Stimulated activated naive B cell treated with anti-CD40 and anti-IgM and Interleukin-4, amounts not matched to agents 10 μg/mL and 1 μg/mL and 100 μg/mL, for 72 hours (primary cell): ENCODE measurements around the gene MYO1E.
A peak's percentile ranks its signal among the peaks of the same experiment; 100 is the strongest.
"Not testable (repeated sequence)": the region's sequence is repeated elsewhere in the genome, so short reads cannot be mapped to it uniquely, and the experiment has no call there.

ENCODE experiments used
- ATAC-seq, 2 donors: fragments of 150-1000 bp; cut with Tn5 transposase; replicated peaks; 2 replicates each; pipeline ENCODE4 v1.10.0; 2021; ENCODE audit warnings: moderate library complexity in 1 of 2
- DNase-seq: peaks from one replicate; pipeline ENCODE4 v3.0.0; 2021
- H3K27ac Mint-ChIP-seq: one replicate; pipeline ENCODE4 v1.8.0; 2022; ENCODE audit warnings: mild to moderate bottlenecking, mixed read lengths
- H3K27me3 Mint-ChIP-seq, 2 donors: one replicate each; pipeline ENCODE4 v1.8.0; 2022; ENCODE audit warnings: mixed read lengths in 2 of 2
- H3K36me3 Mint-ChIP-seq, 2 donors: one replicate each; pipeline ENCODE4 v1.8.0; 2022; ENCODE audit warnings: mixed read lengths in 2 of 2, mild to moderate bottlenecking in 1 of 2
- H3K4me1 Mint-ChIP-seq, 2 donors: one replicate each; pipeline ENCODE4 v1.8.0; 2022; ENCODE audit warnings: mixed read lengths in 2 of 2, mild to moderate bottlenecking in 1 of 2
- H3K4me3 Mint-ChIP-seq, 2 donors: one replicate each; pipeline ENCODE4 v1.8.0; 2022; ENCODE audit warnings: mild to moderate bottlenecking in 2 of 2, mixed read lengths in 2 of 2, moderate library complexity in 1 of 2
- H3K9me3 Mint-ChIP-seq, 2 donors: one replicate each; pipeline ENCODE4 v1.8.0; 2022; ENCODE audit warnings: mixed read lengths in 2 of 2, mild to moderate bottlenecking in 1 of 2

MYO1E gene

DNA sequence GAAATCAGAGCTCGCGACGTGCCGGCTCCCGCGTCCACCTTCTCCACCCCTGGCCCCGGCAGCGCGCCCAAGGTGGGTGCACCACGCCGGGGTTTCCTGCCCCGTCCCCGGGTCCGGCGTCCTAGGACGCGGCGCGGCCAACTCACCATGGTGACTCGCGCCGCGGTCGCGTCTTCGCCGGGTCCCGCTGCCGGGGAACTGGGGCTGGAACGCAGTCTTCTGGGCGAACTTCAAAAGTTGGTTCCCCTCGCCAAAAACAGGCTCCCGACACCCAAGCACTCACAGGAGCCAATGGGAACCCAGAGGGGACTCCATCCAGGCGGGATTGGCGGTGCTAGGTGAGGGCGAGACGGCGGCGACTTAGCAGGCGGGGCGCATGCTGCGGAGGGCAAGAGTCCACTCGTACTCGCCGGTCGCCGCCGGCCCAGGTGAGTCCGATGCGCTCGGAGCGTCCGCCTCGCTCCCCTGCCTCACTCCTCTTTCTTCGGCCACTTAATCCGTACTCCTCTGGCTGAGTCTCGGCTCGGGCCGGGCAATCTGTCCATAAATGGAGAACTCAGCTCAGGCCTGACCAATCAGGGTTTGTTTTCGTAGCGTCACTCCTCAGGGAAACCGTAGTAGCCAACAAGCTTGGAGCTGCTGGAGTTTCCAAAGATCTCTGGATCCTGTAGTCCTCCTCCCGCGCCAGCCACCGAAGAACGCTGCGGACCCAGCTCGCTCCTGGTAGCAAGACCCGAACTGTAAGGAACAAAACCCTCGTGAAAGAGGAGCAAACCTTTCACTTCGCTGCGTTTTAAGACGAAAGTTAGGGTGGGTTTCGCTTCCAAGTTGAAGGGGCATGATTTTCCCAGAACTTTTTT lies at the start of gene MYO1E:
MYO1E (minus strand) TSS at position 520 of the 860 bp plus-strand sequence; CDS start at position 149, 371 bp downstream.
- Mint-ChIP-seq H3K4me1 (peaks cover 25 to 75% of the 10 kb centered on the region in 2 donors), H3K36me3 (peaks cover 15 to 34% of the 10 kb centered on the region in 2 donors), H3K4me3 (peak within 1 kb of the TSS; percentile 92 to 94), H3K27me3 (no peaks in the 10 kb centered on the region), H3K27ac (peak within 1 kb of the TSS; percentile 95), H3K9me3 (no peaks in the 10 kb centered on the region)
- DNase-seq = peak; percentile 59
- ATAC-seq = peak; percentile 73 to 75

DNA sequence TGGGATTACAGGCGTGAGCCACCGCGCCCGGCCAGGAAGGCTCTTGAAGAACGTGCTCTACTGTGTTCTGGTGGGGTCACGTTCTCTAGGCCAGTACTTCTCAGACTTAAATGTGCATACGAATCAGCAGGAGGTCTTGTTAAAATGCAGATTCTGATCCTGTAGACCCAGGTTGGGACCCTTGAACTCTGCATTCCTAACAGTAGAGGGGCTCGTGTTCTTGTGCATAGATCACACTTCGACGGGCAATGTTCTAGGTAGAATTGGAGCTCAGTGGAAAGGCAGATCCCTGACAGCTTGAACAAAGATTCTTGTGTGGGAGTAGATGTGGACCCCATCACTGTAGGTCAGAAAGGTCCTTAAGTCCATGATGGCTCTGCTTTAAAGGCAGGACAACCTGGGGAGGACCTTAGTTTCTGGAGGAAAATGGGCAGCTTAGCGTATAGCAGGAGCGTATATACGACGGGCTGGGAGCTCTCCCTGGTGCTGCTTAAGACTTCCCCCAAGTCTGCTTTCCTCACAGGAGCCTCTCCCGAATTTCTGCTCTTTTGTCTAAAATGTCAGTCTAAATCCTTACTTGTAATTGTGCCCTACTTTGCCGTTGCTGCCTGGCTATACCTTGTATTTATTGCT lies 48.4 kb upstream of the MYO1E start:
- no peak overlapping the region for H3K27ac Mint-ChIP-seq
- H3K27me3 Mint-ChIP-seq = no peaks in the 10 kb centered on the region
- H3K4me3 Mint-ChIP-seq = no peak overlapping the region
- no peak for DNase-seq
- no peaks in the 10 kb centered on the region for H3K9me3 Mint-ChIP-seq
- peaks cover 39 to 65% of the 10 kb centered on the region in 2 donors for H3K4me1 Mint-ChIP-seq
- ATAC-seq = no peak
- H3K36me3 Mint-ChIP-seq = no peaks in the 10 kb centered on the region

DNA sequence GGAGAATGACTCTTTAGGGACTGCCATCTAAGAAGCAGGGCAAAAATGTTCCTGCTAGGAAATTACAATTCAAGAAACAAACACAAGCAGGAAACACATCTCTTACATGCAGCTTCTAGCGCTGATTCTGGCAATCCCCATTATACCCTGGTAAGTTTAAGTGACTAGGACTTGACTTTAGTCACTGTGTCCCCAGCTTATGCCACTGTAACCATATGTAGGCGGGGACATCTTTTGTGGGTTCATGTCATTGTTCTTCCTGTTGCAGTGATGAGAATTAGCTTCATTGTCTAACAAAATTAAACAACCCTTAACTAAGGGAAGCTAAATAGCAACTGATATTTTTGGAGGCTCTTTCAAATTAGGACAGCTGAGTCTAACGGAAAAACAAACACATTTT lies 47.4 kb upstream of the MYO1E start:
- peak; percentile 53 to 63 for ATAC-seq
- DNase-seq = no peak
- Mint-ChIP-seq H3K36me3 (no peaks in the 10 kb centered on the region), H3K27ac (no peak overlapping the region), H3K4me3 (no peak overlapping the region), H3K4me1 (peaks cover 39 to 75% of the 10 kb centered on the region in 2 donors), H3K27me3 (no peaks in the 10 kb centered on the region), H3K9me3 (no peaks in the 10 kb centered on the region)

DNA sequence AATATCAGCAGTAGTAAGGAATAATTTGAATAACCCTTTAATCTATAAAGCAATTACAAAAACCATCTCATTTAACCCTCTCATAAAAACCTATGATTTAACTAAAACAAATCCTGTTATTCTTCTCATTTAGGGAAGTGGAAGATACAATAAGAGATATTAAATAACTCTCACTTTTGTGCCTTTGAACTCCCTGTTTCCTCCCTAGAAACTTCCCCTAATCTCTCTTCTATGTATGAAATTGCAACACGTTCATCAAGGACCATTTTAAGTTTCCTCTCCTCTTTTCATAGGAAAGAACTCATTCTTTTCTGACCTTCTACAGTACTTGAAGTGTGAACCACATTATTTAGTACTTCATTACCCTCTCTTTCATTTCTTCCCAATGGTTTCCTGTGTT lies 46.5 kb upstream of the MYO1E start:
- H3K4me1 Mint-ChIP-seq = peaks cover 36 to 76% of the 10 kb centered on the region in 2 donors
- peak overlapping the region; percentile 27 for H3K27ac Mint-ChIP-seq
- H3K4me3 Mint-ChIP-seq = peak overlapping the region in 1 of 2 donors; percentile 4
- no peaks in the 10 kb centered on the region for H3K9me3 Mint-ChIP-seq
- DNase-seq (no peak), ATAC-seq (peak; percentile 7 to 25)
- no peaks in the 10 kb centered on the region for H3K36me3 Mint-ChIP-seq
- H3K27me3 Mint-ChIP-seq = no peaks in the 10 kb centered on the region

DNA sequence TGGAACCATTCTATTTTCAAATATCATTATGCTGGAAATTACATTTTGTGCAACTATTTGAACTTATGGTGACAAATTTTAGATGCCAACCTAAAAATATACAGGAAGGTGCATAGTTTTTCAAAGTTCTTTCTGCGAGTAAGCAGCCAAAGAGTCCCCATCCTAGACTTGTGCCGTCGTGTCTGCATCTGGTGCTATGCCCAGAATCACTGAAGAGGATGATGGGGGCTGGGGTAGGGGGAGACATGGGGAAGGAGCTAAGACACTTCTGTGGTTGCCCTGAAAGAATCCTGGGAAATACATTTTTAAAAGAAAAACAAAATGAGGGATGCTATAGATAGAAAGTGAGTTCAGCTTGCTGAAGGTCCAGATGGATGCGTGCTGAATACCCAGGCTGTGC lies 44.1 kb upstream of the MYO1E start:
- no peak overlapping the region for H3K27ac Mint-ChIP-seq

DNA sequence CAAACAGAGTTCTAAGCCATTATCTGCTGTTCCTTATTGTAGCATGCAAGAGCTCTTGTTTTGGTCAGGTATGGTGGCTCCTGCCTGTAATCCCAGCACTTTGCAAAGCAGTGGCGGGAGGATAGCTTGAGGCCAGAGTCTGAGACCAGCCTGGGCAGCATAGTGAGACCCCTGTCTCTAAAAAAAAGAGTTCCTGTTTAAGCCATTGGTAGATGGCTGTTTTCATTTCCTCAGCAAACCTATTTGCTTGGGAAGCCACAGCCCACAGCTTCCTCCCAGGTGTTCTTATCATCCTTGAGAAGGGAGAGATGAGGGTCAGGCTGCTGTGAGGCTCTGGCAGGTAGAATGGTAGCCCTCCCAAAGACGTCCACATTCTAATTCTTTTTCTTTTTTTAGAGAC lies 40.9 kb upstream of the MYO1E start:
- Mint-ChIP-seq H3K4me3 (peak overlapping the region in 1 of 2 donors; percentile 2), H3K27me3 (no peaks in the 10 kb centered on the region), H3K4me1 (peaks cover 52 to 93% of the 10 kb centered on the region in 2 donors), H3K9me3 (no peaks in the 10 kb centered on the region), H3K27ac (peak overlapping the region; percentile 98), H3K36me3 (peaks cover 0 to 6% of the 10 kb centered on the region in 2 donors)
- DNase-seq = no peak
- no peak for ATAC-seq

More for the DNA sequence above, 44.1 kb upstream of the MYO1E start:
- Mint-ChIP-seq H3K4me3 (no peak overlapping the region), H3K9me3 (no peaks in the 10 kb centered on the region), H3K4me1 (peaks cover 51 to 94% of the 10 kb centered on the region in 2 donors), H3K36me3 (peaks cover 0 to 3% of the 10 kb centered on the region in 2 donors), H3K27me3 (no peaks in the 10 kb centered on the region)
- no peak for ATAC-seq
- DNase-seq = no peak

DNA sequence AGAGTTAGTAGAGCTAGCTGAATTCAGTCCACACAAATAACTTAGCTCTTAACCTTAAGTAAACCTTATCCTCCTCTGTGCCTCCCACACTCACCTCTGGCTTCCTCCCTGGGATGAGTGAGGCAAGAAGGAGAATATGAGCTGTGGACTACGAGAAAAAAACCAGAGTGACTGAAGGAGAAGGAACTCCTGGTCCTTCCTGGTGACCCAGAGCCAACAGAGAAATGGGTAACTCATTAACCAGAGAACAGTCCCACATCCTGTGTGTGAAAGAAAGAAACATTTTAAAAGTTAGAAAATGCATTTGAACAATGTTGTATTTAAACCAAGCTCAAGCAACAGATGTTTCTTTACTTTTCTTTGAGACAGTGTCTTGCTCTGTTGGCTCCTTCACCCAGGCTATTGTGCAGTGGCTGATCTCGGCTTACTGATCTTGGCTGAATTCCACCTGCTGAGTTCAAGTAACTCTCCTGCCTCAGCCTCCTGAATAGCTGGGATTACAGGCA lies 37.8 kb upstream of the MYO1E start:
- peak overlapping the region; percentile 56 to 59 for H3K4me3 Mint-ChIP-seq
- H3K9me3 Mint-ChIP-seq = no peaks in the 10 kb centered on the region
- peaks cover 0 to 9% of the 10 kb centered on the region in 2 donors for H3K36me3 Mint-ChIP-seq
- ATAC-seq (no peak), DNase-seq (no peak)
- H3K4me1 Mint-ChIP-seq = peaks cover 65 to 92% of the 10 kb centered on the region in 2 donors
- peak overlapping the region; percentile 98 for H3K27ac Mint-ChIP-seq
- H3K27me3 Mint-ChIP-seq = no peaks in the 10 kb centered on the region

DNA sequence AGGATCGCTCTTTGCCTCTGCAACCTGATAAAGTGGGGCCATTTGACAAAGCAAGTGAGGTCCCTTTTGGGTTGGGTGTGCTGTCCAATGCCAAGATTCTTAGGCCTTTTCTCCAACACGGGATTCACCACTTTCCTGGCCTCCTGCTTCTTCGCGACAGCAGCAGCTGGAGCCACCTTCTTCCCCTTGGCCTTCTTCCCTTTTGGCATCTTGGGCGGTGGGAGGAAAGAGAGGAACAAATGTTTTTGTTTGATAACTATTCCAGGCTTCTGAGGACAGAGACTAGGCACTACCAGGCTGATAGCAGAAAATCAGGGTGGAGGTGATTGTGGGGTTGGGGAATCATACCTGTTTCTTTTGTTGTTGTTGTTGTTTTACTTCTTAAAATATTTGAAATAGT lies 35.3 kb upstream of the MYO1E start:
- Mint-ChIP-seq H3K36me3 (peaks cover 4 to 13% of the 10 kb centered on the region in 2 donors), H3K9me3 (no peaks in the 10 kb centered on the region), H3K4me1 (peaks cover 62 to 92% of the 10 kb centered on the region in 2 donors), H3K27me3 (no peaks in the 10 kb centered on the region), H3K4me3 (peak overlapping the region; percentile 31 to 79), H3K27ac (peak overlapping the region; percentile 93)
- ATAC-seq (no peak), DNase-seq (no peak)

DNA sequence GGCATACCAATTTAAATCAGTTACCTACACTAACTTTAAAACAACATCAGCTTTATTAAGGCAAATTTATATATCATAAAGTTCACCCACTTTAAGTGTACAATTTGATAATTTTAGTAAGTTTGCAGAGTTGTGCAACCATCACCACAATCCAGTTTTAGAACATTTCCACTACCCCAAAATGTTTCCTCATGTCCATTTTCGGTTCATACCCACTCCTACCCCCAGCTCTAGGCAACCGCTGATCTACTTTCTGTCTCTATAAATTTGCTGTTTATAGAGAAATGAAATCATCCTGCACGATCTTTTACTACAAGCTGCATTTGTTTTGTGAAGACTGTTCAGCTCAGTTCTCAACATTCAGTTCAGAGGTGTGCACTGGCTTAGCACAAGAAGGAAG lies 33.8 kb upstream of the MYO1E start:
- H3K27ac Mint-ChIP-seq = peak overlapping the region; percentile 93
- DNase-seq = no peak
- H3K4me1 Mint-ChIP-seq = peaks cover 54 to 84% of the 10 kb centered on the region in 2 donors
- peak; percentile 71 to 79 for ATAC-seq
- H3K27me3 Mint-ChIP-seq = no peaks in the 10 kb centered on the region
- H3K9me3 Mint-ChIP-seq = no peaks in the 10 kb centered on the region
- peaks cover 4 to 12% of the 10 kb centered on the region in 2 donors for H3K36me3 Mint-ChIP-seq
- peak overlapping the region; percentile 73 to 79 for H3K4me3 Mint-ChIP-seq

DNA sequence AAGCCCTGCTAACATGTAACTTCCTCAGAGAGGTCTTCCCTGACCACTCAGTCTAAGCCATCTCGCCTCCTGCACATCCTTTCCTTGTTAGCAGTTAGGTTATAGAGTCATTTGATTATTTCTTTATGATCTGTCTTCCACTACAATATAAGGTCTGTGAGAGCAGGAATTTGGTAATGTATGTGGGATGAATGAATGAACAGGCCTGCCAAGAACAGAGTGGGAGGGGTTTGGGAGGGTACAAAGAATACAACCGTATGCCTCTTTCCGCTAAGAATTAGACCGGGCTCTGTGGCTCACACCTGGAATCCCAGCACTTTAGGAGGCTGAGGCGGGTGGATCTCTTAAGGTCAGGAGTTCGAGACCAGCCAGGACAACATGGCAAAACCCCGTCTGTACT lies 32.4 kb upstream of the MYO1E start:
- ATAC-seq = no peak
- DNase-seq = no peak
- H3K27me3 Mint-ChIP-seq = no peaks in the 10 kb centered on the region
- no peaks in the 10 kb centered on the region for H3K9me3 Mint-ChIP-seq
- peaks cover 54 to 84% of the 10 kb centered on the region in 2 donors for H3K4me1 Mint-ChIP-seq
- H3K36me3 Mint-ChIP-seq = peaks cover 4 to 12% of the 10 kb centered on the region in 2 donors
- no peak overlapping the region for H3K4me3 Mint-ChIP-seq
- no peak overlapping the region for H3K27ac Mint-ChIP-seq

DNA sequence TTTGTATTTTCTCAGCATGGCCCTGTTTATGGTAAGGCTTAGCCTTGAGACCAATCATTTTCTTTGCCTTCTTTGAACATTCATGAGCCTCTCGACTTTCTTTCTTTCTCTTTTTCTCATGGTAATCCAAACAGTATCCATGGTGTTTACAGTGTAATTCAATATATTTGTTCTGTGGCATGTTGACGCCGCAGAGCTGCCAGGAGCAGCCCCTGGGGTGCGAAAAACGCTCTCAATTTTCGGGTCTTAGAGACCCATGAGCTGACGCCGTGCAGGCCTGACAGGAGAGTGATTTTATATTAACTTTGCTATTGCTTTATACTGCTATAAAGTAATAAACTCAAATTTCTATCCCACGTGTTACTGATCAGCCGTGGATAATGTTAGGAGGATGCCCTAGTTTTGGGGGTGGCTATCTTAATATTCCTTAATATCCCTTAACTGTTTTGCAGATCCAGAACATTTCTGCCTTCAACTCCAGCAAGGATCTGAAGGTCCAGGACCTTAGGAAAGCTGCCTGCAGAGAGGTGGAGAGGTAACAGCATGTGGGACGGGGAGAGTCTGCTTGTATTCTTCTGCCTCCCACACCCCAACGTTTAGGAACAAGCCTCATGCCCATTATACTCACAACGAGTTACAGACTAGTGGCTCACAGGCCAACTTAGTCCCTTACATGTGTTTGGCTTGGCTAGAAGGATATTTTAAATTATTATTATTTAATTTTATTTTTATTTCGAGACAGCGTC lies 29.3 kb upstream of the MYO1E start:
- H3K4me1 Mint-ChIP-seq = peaks cover 58 to 87% of the 10 kb centered on the region in 2 donors
- H3K27me3 Mint-ChIP-seq = no peaks in the 10 kb centered on the region
- ATAC-seq (no peak), DNase-seq (no peak)
- H3K4me3 Mint-ChIP-seq = peak overlapping the region in 1 of 2 donors; percentile 40
- peak overlapping the region; percentile 81 for H3K27ac Mint-ChIP-seq
- H3K9me3 Mint-ChIP-seq = no peaks in the 10 kb centered on the region
- H3K36me3 Mint-ChIP-seq = peaks cover 4 to 9% of the 10 kb centered on the region in 2 donors

DNA sequence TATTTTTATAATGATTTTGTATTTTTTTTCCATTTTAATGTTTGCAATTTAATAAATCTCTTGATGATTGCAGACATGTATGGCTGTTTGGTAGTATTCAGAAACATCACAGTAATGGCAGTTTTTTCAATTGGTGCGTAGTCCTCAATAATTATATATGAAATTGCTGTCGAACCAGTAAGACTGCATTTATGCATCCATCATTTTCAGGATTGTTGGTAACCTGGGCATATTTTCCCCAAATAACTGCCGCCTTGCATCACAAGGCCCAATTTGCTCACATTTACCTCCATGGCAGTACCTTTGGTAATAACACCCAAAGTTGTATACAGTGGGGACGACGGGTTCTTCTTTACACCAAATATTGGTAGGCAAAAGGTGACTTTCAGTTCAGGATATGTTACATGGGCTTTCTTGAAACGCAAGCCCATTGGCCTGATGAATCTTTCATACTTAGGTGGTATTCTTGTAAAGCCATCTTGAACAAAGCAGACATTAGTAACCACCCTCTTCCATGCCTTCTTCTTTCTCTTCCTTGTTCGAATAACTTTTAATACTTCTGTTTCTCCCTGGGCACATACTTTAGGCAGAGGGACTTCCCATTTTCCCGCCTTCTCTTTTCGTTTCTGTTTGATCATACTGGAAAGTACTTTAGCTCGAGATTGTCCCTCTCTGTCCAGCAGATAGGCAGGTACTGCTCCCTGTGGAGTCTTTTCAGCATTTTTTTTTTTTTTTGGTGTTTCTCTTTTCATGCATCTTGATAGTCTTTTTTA lies 28.6 kb upstream of the MYO1E start:
- Mint-ChIP-seq H3K4me3 (peak overlapping the region; percentile 9 to 40), H3K4me1 (peaks cover 59 to 87% of the 10 kb centered on the region in 2 donors), H3K27ac (peak overlapping the region; percentile 10)
- not testable (repeated sequence) for H3K36me3 Mint-ChIP-seq, ATAC-seq, H3K27me3 Mint-ChIP-seq, DNase-seq, H3K9me3 Mint-ChIP-seq

DNA sequence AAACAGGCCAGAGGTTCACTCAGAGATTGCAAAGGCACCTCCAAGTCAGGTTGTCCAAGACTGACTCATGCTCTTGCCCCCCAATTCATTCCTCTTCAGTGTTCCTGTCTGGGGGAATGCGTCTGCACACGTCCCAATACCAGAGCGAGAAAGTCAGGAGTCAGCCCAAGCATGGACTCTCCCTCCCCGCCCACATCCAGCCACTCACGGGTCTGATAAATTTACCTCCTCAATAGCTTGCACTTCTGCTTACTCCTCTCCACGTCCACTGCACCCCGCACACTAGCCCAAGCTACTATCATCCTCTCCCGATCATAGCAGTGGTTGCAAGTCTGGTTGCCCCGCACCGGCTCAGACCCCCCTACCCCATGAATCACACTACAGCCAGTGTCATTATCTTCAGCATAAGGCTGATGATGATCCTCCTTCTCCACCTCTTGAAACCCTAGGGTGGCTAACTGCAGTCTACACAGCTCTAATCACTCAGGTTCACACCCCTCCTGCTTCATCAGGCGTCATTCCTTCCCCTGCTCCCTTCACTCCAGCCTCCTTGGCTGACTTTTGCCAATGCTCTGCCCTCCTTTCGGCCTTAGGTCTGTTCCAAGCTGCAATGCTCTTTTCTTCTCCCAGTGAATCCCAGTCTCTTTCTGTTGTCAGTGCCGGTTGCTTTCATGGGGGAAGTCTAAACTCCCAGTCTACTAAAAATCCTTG lies 27.6 kb upstream of the MYO1E start:
- Mint-ChIP-seq H3K27ac (peak overlapping the region; percentile 86), H3K36me3 (peaks cover 4 to 6% of the 10 kb centered on the region in 2 donors), H3K4me1 (peaks cover 57 to 84% of the 10 kb centered on the region in 2 donors), H3K27me3 (no peaks in the 10 kb centered on the region), H3K9me3 (no peaks in the 10 kb centered on the region), H3K4me3 (peak overlapping the region; percentile 77 to 78)
- no peak for DNase-seq
- ATAC-seq = peak; percentile 44 to 53
